Activated T-cell treated with anti-CD3 and anti-CD28 coated beads, Interleukin-2, amount 50 U/mL, for 4 hours (primary cell): ENCODE results near the gene NAPA. TPM values are rescaled to one million over a fixed set of nuclear protein-coding genes. Genes with fewer than 3 reads are reported as not detected.
A peak's percentile ranks its signal among the peaks of the same experiment; 100 is the strongest.

Experiments
- ATAC-seq, 2 donors: fragments of 200-7000 bp; cut with Tn5 transposase; one replicate each; pipeline ENCODE4 v1.10.0; 2021
- DNase-seq: peaks from one replicate; pipeline ENCODE4 v3.0.0-alpha.2; 2020
- H3K27me3 Mint-ChIP-seq: one replicate; pipeline ENCODE4 v1.8.0; 2021; ENCODE audit warnings: low read depth, mixed read lengths
- H3K36me3 Mint-ChIP-seq: one replicate; pipeline ENCODE4 v1.8.0; 2022; ENCODE audit warnings: mixed read lengths; ENCODE audit not compliant: insufficient read depth
- H3K4me1 Mint-ChIP-seq: one replicate; pipeline ENCODE4 v1.8.0; 2021; ENCODE audit warnings: low read depth, mixed read lengths
- H3K4me3 Mint-ChIP-seq: one replicate; pipeline ENCODE4 v1.8.0; 2021; ENCODE audit warnings: mild to moderate bottlenecking, moderate library complexity, mixed read lengths
- H3K9me3 Mint-ChIP-seq: one replicate; pipeline ENCODE4 v1.8.0; 2021; ENCODE audit warnings: mixed read lengths
- total RNA-seq, 3 donors: library from RNA; stranded (reverse); gene quantifications; one replicate each; pipeline ENCODE4 v1.2.1, GENCODE V29; 2021

The NAPA gene
- total RNA-seq, 3 donors from 2014 or later: 94.5 to 106 (median 106) TPM

DNA sequence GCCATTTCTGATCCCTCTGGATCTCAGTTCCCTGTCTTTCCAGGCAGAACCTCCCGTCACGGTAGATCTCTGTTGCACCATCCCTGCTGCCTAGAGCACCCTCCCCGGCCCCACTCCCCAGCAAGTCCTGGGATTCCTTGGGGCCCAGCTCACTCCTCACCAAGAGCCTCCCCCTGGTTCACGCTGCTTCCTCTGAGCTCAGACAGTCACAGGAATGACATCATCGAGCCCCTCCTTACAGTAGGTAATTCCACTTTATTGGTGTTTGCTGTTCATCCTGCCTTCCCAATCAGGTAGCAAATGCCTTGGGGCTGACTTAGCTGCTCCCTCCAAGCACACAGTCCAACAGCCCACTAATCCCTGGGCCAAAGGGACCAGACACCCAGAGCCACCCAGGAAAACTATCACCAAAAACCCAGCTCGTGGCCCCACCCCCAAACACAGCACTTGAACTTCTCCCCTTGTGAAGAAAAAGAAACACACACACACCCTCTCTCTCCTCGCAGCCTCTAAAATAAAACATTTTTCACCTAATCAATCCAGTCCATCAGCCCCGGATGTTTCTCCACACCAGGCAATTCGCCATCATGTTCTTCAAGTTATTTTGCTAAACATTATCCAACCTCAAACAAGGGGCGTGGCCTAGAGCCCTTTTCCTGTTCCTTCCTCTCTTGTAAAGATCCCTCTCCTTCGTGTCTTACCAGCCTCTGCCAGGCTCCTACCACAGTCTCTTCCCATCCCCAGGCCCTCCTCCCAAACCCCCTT lies 2.5 kb downstream of the NAPA start:
- H3K27me3 Mint-ChIP-seq: no peaks in the 10 kb centered on the region
- no peaks in the 10 kb centered on the region for H3K9me3 Mint-ChIP-seq
- H3K4me1 Mint-ChIP-seq: peaks cover 73% of the 10 kb centered on the region
- DNase-seq (no peak), ATAC-seq (no peak)
- H3K36me3 Mint-ChIP-seq: no peaks in the 10 kb centered on the region
- H3K4me3 Mint-ChIP-seq: peak overlapping the region; percentile 99

DNA sequence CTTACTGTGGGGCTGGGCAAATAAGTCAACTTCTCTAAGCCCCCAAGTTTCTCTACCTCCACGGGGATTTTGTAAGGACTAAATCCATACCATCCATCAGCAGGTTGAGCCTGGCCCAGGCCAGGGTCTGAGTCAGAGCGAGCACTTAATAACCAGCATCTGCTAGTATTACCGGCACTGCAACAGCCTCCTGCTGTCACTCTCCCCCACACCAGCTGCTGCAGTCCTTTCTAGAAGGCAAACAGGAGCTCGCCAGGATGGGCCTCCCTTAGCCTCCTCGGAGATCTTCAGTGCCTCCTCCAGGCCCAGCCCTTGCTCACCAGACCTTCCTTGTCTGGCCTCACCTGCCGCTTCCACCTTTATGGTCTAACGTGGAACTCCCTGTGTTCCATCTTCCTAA lies 3.2 kb downstream of the NAPA start:
- H3K36me3 Mint-ChIP-seq: no peaks in the 10 kb centered on the region
- DNase-seq (no peak), ATAC-seq (no peak)
- peaks cover 67% of the 10 kb centered on the region for H3K4me1 Mint-ChIP-seq
- no peaks in the 10 kb centered on the region for H3K9me3 Mint-ChIP-seq
- no peaks in the 10 kb centered on the region for H3K27me3 Mint-ChIP-seq
- no peak overlapping the region for H3K4me3 Mint-ChIP-seq

DNA sequence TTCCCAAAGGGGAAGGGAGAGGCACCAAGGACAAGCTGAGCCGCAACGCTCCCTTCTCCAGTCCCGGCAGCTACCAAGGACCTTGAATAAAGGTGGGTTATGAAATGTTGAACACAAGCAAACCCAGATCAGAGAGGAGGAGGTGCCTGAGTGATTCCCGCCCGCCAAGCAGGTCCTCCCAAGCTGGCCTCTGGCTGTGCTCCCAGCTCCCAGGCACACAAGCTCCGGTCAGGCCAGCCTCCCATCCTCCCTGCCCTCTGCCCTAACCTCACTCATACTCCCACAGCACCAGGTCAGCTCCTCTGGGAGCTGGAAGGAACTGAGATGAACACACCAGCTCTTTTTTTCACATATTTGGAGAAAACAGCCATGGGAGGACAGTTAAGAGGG lies 3.7 kb downstream of the NAPA start:
- Mint-ChIP-seq H3K36me3 (no peaks in the 10 kb centered on the region), H3K27me3 (no peaks in the 10 kb centered on the region), H3K9me3 (no peaks in the 10 kb centered on the region), H3K4me1 (peaks cover 61% of the 10 kb centered on the region), H3K4me3 (no peak overlapping the region)
- DNase-seq: no peak
- ATAC-seq: no peak

DNA sequence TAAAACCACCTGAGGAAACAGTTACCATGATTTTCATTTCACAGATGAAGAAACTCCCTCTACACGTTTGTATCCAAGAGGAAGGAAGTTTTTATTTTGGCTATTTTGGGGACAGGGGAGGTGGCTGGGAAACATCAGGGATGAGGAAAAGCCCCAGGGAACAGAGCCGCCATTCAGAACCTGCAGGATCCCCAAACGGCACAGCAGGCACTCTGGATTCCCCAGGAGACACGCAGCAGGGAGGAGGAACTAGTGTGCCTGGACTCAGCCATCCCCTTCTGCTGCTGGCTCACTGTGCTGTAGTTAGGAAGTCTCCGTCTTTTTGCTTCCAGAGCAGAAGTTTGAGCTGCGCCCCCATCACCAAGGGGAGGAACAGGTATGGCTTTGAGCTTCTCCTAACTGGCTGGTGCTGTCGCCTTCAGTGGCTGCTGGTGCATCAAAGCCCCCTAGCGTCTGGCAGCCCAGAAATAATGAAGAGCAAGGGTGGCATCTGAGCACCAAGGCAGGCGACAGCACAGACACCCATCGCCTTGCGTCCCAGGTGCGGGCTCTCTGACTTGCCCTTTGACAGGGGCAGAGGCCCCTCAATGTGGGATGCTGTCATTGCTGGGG lies 4.2 kb downstream of the NAPA start:
- ATAC-seq (no peak), DNase-seq (no peak)
- Mint-ChIP-seq H3K4me1 (peaks cover 56% of the 10 kb centered on the region), H3K36me3 (no peaks in the 10 kb centered on the region), H3K27me3 (no peaks in the 10 kb centered on the region), H3K4me3 (no peak overlapping the region), H3K9me3 (no peaks in the 10 kb centered on the region)

DNA sequence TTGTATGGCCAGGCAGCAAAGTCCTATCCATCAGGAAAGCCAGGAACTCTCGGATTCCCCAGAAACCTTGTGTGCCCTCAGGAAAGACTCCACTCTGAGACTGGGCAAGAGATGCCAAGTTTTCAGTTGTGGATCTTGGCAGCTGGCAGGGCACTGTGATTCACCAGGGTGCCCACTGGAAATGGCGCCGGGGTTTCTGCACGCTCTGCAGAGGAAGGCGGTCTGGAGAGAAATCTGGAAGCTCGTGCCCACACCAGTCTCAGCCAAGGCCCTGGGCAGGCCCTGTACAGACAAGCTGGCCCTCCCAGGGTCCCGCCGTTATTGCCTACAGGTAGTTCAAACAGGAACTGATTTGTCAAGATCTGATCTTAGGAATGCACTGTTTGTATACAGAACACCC lies 4.9 kb downstream of the NAPA start:
- Mint-ChIP-seq H3K4me1 (peaks cover 53% of the 10 kb centered on the region), H3K36me3 (no peaks in the 10 kb centered on the region), H3K27me3 (no peaks in the 10 kb centered on the region), H3K9me3 (no peaks in the 10 kb centered on the region), H3K4me3 (no peak overlapping the region)
- no peak for DNase-seq
- ATAC-seq: no peak

DNA sequence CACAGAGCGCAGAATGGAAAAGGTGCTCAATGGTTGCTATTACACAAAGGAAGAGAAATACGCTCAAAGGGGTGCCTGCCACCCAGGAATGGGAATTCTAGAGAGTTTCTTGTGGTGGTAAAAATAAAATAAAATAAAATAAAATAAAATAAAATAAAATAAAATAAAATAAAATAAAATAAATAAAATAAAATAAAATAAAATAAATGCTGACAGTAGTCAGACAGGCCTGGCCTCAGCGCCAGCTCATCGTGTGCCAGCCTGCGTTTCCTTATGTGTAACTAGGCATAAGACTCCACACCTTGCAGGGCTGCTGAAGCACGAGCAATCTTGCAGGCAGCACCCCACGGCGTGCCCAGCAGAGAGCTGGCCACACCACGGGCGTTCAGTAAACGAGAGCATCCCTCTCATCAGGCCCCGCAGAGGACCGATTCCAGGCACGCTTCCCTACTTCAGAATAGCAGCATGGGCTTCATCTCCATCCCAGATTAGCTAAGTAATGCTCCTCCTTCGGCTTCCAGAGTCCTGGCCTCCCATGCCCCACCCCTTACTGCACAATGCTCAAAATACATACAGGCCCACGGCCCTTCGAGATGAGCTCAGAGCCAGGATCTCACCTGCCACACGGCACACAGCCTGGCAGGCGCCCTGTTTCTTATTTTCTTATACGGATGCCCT lies 5.6 kb downstream of the NAPA start:
- H3K9me3 Mint-ChIP-seq: no peaks in the 10 kb centered on the region
- H3K4me3 Mint-ChIP-seq: no peak overlapping the region
- peaks cover 48% of the 10 kb centered on the region for H3K4me1 Mint-ChIP-seq
- DNase-seq (no peak), ATAC-seq (no peak)
- no peaks in the 10 kb centered on the region for H3K36me3 Mint-ChIP-seq
- H3K27me3 Mint-ChIP-seq: no peaks in the 10 kb centered on the region

DNA sequence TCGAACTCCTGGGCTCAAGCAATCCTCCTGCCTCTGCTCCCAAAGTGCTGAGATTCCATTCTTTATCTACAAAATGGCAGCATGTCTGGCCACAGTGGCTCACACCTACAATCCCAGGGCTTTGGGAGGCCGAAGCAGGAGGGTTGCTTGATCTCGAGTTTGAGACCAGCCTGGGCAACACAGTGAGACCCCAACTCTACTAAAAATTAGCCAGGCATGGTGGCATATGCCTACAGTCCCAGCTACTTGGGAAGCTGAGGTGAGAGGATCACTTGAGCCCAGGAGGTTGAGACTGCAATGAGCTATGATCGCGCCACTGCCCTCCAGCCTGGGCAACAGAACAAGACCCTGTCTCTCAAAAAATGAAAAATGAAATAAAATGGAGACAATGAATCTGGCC lies 6.1 kb downstream of the NAPA start:
- peaks cover 44% of the 10 kb centered on the region for H3K4me1 Mint-ChIP-seq
- ATAC-seq (no peak), DNase-seq (no peak)
- H3K27me3 Mint-ChIP-seq: no peaks in the 10 kb centered on the region
- no peaks in the 10 kb centered on the region for H3K36me3 Mint-ChIP-seq
- no peak overlapping the region for H3K4me3 Mint-ChIP-seq
- no peaks in the 10 kb centered on the region for H3K9me3 Mint-ChIP-seq

DNA sequence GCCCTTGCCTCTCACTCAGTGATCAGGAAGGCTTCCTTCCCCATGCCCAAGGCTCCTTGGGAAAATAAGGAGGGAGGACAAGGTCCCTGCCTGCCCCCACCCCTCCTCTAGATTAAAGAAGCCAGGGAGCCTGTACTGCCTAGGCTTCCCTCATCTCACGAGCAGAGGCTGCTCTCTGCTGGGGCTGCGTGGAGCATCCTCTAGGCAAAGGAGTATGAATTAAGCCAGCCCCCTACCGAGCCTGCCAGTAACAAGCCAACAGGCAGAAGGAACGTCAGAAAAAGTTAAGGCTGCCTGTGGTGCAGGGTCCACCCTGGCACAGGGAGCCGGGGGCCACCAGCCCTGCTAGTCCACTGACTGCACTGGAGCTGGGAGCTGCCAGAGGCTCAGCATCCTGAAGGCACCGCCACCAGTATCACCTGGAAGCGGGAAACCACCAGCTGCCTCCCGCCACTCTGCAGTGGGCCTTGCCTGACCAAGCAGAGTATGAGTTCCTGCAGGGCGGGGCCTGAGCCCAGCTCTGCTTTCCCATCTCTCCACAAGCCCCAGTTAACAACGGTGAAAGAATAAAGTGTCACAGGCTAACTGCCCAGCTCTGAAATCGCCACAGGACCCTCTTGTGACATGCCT lies 6.8 kb downstream of the NAPA start:
- no peaks in the 10 kb centered on the region for H3K27me3 Mint-ChIP-seq
- H3K9me3 Mint-ChIP-seq: no peaks in the 10 kb centered on the region
- DNase-seq (no peak), ATAC-seq (no peak)
- peaks cover 37% of the 10 kb centered on the region for H3K4me1 Mint-ChIP-seq
- peaks cover 3% of the 10 kb centered on the region for H3K36me3 Mint-ChIP-seq
- H3K4me3 Mint-ChIP-seq: no peak overlapping the region

DNA sequence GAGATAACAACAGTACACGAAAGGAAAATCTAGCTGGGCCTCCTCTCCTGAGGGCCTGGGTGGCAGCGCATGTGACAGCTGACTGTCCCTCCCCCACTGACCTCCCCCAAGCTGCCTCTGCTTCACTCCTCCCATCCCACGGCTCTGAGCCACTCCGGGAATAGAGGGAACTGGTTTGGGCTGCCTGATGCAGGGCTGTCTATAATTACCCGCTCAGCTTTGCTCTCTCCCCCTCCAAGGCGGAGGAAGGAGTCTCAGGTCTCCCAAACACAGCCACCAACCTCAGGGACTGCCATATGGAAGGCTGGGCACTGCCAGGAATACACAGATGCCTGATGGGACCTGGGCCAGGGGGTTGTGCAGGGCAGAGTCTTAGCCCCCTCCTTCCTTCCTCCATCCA lies 7.9 kb downstream of the NAPA start:
- peaks cover 10% of the 10 kb centered on the region for H3K36me3 Mint-ChIP-seq
- peaks cover 26% of the 10 kb centered on the region for H3K4me1 Mint-ChIP-seq
- no peaks in the 10 kb centered on the region for H3K9me3 Mint-ChIP-seq
- DNase-seq (no peak), ATAC-seq (no peak)
- no peaks in the 10 kb centered on the region for H3K27me3 Mint-ChIP-seq
- H3K4me3 Mint-ChIP-seq: no peak overlapping the region

DNA sequence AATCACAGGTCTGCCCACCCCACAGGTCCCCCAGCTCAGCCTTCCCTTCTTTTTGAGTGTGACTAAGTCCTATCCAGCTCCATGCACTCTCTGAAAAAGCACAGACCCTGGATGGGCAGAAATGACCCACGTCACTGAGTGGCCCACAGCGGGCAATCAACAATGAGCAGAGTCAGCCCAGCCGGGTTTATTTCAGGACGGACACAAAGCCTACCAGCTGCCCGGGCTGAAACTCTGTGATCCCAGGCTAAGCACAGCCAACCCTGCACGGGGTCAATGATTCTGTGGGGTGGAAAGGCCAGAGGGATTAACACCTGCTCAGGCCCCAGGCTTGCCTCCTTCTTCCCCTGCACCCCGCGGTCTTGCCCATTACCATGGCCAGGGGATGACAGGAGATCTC lies 8.4 kb downstream of the NAPA start:
- no peaks in the 10 kb centered on the region for H3K27me3 Mint-ChIP-seq
- H3K9me3 Mint-ChIP-seq: no peaks in the 10 kb centered on the region
- ATAC-seq (no peak), DNase-seq (no peak)
- H3K36me3 Mint-ChIP-seq: peaks cover 13% of the 10 kb centered on the region
- no peak overlapping the region for H3K4me3 Mint-ChIP-seq
- H3K4me1 Mint-ChIP-seq: peaks cover 21% of the 10 kb centered on the region

DNA sequence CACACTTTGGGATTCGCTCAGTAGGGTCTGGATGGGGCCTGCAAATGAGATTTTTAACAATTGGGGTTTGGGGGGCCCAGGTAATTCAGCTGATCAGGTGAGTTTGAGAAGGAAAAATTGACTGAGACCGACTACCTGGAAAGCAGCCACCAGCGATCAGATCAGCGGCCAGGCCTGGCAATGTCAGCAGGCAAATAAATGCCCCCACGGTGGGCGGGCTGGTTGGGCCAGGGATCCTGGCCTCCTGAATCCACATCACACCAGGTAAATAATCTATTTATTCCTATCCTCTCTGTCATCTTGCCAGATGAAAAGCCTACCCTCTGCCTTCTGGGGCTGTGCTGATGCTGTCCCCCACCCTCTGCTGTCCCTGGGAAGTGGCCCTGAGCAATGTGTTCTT lies 9.4 kb downstream of the NAPA start:
- H3K4me3 Mint-ChIP-seq: no peak overlapping the region
- H3K27me3 Mint-ChIP-seq: no peaks in the 10 kb centered on the region
- DNase-seq (no peak), ATAC-seq (no peak)
- peaks cover 17% of the 10 kb centered on the region for H3K36me3 Mint-ChIP-seq
- H3K9me3 Mint-ChIP-seq: no peaks in the 10 kb centered on the region
- H3K4me1 Mint-ChIP-seq: peaks cover 12% of the 10 kb centered on the region

DNA sequence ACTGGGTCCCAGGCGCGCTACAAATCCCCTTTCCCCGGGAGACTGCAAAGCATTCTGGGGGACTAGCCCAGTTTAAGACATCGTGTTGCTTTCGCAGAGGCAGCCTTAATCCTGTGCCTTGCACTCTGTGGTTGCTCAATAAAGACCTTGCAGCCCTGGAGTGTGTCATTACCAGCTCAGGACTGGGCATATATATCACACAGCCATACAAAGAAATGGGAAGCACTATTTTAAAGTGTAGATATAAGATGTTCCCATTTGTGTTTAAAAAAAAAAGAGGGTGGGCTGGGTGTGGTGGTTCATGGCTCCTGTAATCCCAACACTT lies 11.1 kb downstream of the NAPA start:
- H3K9me3 Mint-ChIP-seq: no peaks in the 10 kb centered on the region
- ATAC-seq: no peak
- no peaks in the 10 kb centered on the region for H3K27me3 Mint-ChIP-seq
- peaks cover 21% of the 10 kb centered on the region for H3K36me3 Mint-ChIP-seq
- peaks cover 2% of the 10 kb centered on the region for H3K4me1 Mint-ChIP-seq
- no peak for DNase-seq
- H3K4me3 Mint-ChIP-seq: no peak overlapping the region

DNA sequence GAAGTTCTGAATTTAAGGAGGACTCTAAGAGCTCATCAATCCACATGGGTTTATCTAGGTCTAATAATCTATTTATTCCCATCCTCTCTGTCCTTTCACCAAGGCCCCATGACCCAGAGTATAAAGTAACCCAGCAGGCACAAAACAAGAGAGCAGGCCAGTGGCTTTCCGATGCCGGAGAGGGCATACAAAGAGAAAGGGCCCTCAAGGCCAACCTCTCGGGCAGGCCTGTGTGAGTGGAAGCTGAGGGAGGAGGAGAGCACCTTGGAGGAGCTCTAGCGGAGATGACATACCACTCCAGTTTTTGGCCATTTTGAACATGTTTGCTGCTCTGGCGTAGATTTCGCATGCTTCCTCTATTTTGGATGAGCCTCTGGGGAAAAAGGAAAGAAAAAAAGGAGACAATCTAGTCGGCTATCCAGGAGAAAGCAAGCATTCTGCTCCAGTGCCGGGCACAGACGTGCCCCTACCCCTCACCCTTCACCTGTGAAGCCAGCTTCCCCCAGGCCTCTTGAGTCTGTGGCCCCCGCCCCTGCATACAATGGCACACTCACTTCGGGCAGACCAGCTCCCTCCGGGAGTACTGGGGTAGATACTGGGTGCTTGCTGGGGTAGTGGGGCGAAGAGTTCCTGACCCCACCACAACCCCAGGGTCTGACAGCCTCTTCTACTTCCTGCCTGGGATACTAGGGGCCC lies 11.6 kb downstream of the NAPA start:
- DNase-seq: no peak
- peaks cover 2% of the 10 kb centered on the region for H3K4me1 Mint-ChIP-seq
- no peak overlapping the region for H3K4me3 Mint-ChIP-seq
- H3K36me3 Mint-ChIP-seq: peaks cover 21% of the 10 kb centered on the region
- no peaks in the 10 kb centered on the region for H3K9me3 Mint-ChIP-seq
- ATAC-seq: no peak
- no peaks in the 10 kb centered on the region for H3K27me3 Mint-ChIP-seq
